ENCODE data around the gene AKAP8L.

AKAP8L gene

GRCh38 chr19:15443838-15444237 is 25.1 kb upstream of the AKAP8L start:
- no peak for TF ChIP-seq ZNF274 (IDR thresholded peaks at IDR 0.05; ENCODE audit: low read depth, low read length)
- H3K4me3 ChIP-seq (ENCODE audit: low read length) = no peak overlapping the region

- TF ChIP-seq ZNF274 (IDR thresholded peaks at IDR 0.05; ENCODE audit: low read depth, low read length) = no peak
These were observed 24.5 kb upstream of the AKAP8L start for GRCh38 chr19:15443325-15443724.

GRCh38 chr19:15442142-15442920 is 23.5 kb upstream of the AKAP8L start:
- TF ChIP-seq ZNF274 (IDR thresholded peaks at IDR 0.05; ENCODE audit: low read depth, low read length) = no peak
- no peak overlapping the region for H3K4me3 ChIP-seq (ENCODE audit: low read length)

More at GRCh38 chr19:15443325-15443724, 24.5 kb upstream of the AKAP8L start:
- no peak overlapping the region for H3K4me3 ChIP-seq (ENCODE audit: low read length)

- TF ChIP-seq ZNF274 (IDR thresholded peaks at IDR 0.05; ENCODE audit: low read depth, low read length) = no peak
- H3K4me3 ChIP-seq (ENCODE audit: low read length) = no peak overlapping the region
These were observed 22.5 kb upstream of the AKAP8L start for GRCh38 chr19:15441317-15441716.

GRCh38 chr19:15439821-15440641 is 21.2 kb upstream of the AKAP8L start:
- TF ChIP-seq ZNF274 (IDR thresholded peaks at IDR 0.05; ENCODE audit: low read depth, low read length) = no peak
- no peak overlapping the region for H3K4me3 ChIP-seq (ENCODE audit: low read length)

GRCh38 chr19:15439078-15439799 is 20.5 kb upstream of the AKAP8L start:
- no peak for TF ChIP-seq ZNF274 (IDR thresholded peaks at IDR 0.05; ENCODE audit: low read depth, low read length)
- H3K4me3 ChIP-seq (ENCODE audit: low read length) = no peak overlapping the region

GRCh38 chr19:15438577-15438976 is 19.8 kb upstream of the AKAP8L start:
- no peak for TF ChIP-seq ZNF274 (IDR thresholded peaks at IDR 0.05; ENCODE audit: low read depth, low read length)
- no peak overlapping the region for H3K4me3 ChIP-seq (ENCODE audit: low read length)

- no peak overlapping the region for H3K4me3 ChIP-seq (ENCODE audit: low read length)
- TF ChIP-seq ZNF274 (IDR thresholded peaks at IDR 0.05; ENCODE audit: low read depth, low read length) = no peak
These were observed 19.3 kb upstream of the AKAP8L start for GRCh38 chr19:15438124-15438496.

- no peak for TF ChIP-seq ZNF274 (IDR thresholded peaks at IDR 0.05; ENCODE audit: low read depth, low read length)
- H3K4me3 ChIP-seq (ENCODE audit: low read length) = no peak overlapping the region
These were observed 18.8 kb upstream of the AKAP8L start for GRCh38 chr19:15437355-15438123.

GRCh38 chr19:15436826-15437110 is 18.0 kb upstream of the AKAP8L start:
- no peak for TF ChIP-seq ZNF274 (IDR thresholded peaks at IDR 0.05; ENCODE audit: low read depth, low read length)

GRCh38 chr19:15436012-15436825 is 17.4 kb upstream of the AKAP8L start:
- TF ChIP-seq ZNF274 (IDR thresholded peaks at IDR 0.05; ENCODE audit: low read depth, low read length) = no peak
- H3K4me3 ChIP-seq (ENCODE audit: low read length) = no peak overlapping the region

More at GRCh38 chr19:15436826-15437110, 18.0 kb upstream of the AKAP8L start:
- H3K4me3 ChIP-seq (ENCODE audit: low read length) = no peak overlapping the region

- no peak overlapping the region for H3K4me3 ChIP-seq (ENCODE audit: low read length)
- no peak for TF ChIP-seq ZNF274 (IDR thresholded peaks at IDR 0.05; ENCODE audit: low read depth, low read length)
These were observed 14.8 kb upstream of the AKAP8L start for GRCh38 chr19:15433519-15434069.

Data from GM08714 (cell line).